Gastroesophageal sphincter (tissue), 3 donors: Measurements from ENCODE around the gene SSBP4.

Source experiments
- CTCF ChIP-seq, 4 experiments: fragments of 200-600 bp in 2 of 4; fragments of 450-650 bp in 2 of 4; sonication (generic) in 1 of 4; IDR thresholded peaks; one replicate each; pipeline ENCODE4 v1.5.1; 2017 to 2019; ENCODE audit warnings: antibody characterized with exemption in 4 of 4, mild to moderate bottlenecking in 2 of 4, moderate library complexity in 2 of 4
- EP300 ChIP-seq: sonication (generic); formaldehyde crosslinking; IDR thresholded peaks from one replicate; pipeline ENCODE4 v1.6.1; 2017; ENCODE audit warnings: antibody characterized with exemption, mild to moderate bottlenecking
- POLR2A ChIP-seq, 2 donors: fragments of 450-650 bp; IDR thresholded peaks; one replicate each; pipeline ENCODE4 v1.6.1; 2017; ENCODE audit warnings: antibody characterized with exemption in 2 of 2, mild to moderate bottlenecking in 2 of 2, moderate library complexity in 1 of 2
- POLR2AphosphoS5 ChIP-seq: sonication (generic); formaldehyde crosslinking; IDR thresholded peaks from one replicate; pipeline ENCODE4 v1.6.1; 2017; ENCODE audit warnings: antibody characterized with exemption

- TF ChIP-seq POLR2A (IDR thresholded peaks at IDR 0.05) (no peak), CTCF (IDR thresholded peaks at IDR 0.05) (no peak), POLR2AphosphoS5 (no peak), EP300 (no peak)
Observed at GRCh38 chr19:18483119-18483890, 64.1 kb downstream of the SSBP4 start.
